SW480 (cell line): ENCODE measurements around the gene P2RY6.
"Not testable (repeated sequence)": the region's sequence is repeated elsewhere in the genome, so short reads cannot be mapped to it uniquely, and the experiment has no call there.

ENCODE experiments used
- DNase-seq: peaks from one replicate; pipeline ENCODE4 v3.0.0-alpha.2; 2016; ENCODE audit warnings: low spot score

P2RY6 gene, protein sequence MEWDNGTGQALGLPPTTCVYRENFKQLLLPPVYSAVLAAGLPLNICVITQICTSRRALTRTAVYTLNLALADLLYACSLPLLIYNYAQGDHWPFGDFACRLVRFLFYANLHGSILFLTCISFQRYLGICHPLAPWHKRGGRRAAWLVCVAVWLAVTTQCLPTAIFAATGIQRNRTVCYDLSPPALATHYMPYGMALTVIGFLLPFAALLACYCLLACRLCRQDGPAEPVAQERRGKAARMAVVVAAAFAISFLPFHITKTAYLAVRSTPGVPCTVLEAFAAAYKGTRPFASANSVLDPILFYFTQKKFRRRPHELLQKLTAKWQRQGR

DNA sequence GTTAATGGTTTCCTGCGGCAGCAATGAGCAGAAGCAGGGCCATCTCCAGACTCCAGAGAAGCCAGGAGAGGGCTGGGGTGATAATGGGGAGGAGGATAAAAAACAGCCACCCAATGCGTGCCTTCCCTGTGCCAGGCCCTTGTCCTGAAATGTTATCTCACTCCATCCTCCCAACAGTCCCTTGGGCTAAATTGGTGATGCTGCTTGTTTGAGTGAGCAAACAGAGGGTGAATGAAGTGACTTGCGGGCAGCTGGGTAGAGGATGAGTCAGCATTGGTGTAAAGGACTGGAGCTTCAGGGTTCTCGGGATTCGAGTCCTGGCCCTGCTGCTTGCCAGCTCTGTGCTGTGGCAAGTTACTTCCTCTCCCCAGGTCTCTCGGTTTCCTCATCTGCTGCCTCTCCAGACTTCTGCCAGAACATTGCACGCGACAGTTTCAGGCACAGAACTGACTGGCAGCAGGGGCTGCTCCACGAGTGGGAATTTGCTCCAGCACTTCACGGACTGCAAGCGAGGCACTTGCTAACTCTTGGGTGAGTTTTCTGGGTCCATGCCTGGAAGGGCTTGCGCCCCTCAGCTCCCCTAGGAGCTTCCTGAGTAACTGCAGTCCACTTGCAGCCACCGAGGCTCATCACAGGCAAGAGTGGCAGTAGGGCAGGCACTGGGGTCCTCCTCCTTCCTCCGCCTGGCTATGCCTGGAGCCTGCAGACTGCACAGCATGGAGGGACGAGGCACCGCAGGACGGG lies at the start of gene P2RY6:
Gene P2RY6 (plus strand): TSS at position 403 of the 744 bp plus-strand sequence. CDS start 24,181 bp downstream, outside the sequence.
- peak; percentile 44 for DNase-seq

DNA sequence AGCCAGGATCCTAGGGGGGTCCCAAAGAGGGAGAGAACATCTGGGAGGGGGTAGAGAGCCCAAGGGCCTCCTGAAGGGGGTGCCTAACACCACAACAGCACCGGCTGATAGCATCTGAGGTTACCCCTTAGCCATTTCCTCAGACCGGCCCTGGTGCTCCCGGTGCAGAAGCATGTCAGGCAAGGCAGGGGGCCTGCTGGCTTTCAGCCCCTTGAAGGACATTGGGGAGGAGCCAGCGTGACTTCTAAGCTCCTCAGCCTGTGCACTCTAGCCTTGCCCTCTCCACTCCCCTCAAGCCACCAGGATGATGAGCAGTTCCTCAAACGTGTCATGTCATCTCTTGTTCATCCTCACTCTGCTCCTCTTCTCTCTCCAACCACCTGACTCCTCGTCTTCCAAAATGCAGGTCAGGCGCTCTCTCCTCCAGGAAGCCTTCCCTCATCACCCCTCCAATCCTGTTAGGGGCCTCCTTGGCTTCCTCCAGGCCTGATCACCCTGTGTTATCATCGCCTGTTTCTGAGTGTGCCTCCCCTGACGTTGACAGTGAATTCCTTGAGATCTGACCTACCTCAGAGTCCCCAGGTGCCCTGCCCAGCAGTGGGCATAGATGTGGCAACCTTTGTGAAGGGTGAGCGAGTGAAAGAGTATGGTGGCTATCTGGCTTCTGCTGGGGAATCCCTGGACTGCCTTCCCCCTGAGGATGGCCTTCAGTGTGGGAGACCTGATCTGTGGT lies 48.0 kb upstream of the P2RY6 start:
- DNase-seq = no peak

DNA sequence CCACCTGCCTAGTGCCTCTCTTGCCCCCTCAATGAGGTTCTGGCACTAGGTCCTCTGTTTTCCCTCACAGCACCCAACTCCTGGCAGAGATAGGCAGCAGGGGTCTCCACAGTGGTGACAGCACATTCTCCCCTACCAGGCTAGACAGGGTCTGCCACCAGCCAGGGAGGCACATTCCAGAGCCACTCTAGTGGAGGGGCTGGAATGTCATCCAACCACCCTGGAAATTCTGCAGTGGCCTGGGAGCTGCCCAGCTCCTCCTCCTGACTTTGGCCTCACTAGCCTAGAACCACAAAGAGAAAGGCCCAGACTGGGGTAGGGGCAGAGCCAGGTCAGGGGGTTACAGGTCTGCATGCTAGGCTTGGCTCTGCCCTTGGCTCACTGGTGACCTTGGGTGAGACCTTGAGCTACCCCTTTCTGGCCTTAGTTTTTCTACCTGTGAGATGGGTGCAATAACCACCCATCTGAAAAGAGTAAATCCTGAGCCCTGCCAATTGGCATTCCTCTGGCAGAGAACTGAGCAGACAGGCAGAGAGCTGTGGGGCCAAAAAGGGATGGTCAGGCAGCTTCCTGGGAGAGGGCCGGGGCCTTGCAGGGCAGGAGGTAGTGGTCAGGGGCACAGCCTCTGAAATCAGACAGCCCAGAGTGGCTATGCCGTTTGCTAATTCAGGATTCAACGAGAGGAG lies 47.0 kb upstream of the P2RY6 start:
- no peak for DNase-seq

DNA sequence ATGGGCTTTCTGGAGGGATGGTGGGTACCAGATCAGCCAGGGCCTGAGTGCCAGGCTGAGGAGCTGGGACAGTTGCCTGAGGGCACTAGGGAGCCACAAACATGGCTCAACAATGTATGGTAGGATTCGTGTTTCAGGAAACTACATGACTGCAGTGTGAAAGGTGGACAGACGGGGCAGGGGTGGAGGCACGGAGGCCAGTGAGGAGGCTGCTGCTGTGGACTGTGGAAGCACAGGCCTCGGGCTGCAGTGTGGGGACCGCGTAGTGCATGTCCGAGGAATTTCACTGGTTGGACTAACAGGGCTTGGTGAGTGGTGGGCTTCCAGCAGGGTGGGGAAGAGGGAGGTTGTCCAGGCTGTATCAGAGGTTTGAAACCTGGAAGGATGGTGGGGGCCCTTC lies 46.3 kb upstream of the P2RY6 start:
- DNase-seq = no peak

DNA sequence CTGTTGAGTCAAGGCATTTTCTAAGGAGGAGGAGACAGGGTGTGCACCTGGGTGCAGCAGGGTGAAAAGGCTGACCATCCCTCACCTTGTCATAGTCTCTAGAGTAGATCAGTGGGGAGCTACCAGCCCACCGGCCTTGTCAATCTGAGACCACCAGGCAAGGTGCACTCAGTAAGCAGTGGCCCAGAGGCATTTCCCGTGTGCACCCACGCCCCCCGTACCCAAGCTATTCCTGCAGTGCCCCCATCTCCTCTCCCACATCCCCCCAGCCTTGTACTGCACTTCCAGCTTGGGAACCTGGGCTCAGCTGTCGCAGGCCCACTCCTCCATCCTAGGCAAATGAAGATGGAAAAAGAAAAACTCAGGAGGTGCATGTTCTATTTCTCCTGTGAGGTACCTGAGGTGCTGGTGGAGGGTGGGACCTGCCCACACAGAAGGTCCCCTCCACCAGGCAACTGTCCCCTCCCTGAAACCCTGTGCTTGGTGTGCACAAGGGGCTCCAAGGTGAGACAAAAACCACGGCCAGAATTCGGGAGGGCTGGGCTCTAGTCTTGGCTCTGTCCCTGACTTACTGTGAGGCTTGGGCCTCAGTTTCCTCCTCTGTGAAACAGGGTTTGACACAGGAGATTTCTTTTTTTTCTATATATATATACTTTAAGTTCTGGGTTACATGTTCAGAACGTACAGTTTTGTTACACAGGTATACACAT lies 45.7 kb upstream of the P2RY6 start:
- no peak for DNase-seq

DNA sequence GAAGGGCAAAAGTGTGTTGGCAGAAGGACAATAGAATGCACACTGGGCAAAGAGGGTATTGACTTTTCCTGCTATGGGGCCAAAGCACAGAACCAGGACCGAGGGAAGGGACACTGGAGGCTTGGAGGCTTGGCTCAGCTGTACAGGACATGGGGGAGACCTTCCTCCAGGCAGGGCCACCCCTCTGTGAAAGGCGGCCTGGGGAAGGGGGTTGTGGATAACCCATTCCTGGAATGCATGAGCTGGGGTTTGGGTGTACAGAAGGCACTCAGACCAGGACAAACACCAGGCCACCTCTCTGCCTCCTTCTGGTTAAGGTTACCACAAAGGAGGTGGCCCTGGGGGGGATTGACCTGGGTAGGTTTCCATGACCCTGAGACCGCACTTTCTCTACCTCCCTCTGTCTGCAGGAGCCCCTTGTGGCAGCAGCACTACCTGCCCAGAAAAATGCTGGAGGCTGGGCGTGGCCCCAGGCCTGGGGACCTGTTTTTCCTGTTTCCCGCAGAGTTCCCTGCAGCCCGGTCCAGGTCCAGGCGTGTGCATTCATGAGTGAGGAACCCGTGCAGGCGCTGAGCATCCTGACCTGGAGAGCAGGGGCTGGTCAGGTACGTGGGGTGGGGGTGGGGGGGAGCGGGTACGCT lies 44.4 kb upstream of the P2RY6 start:
- DNase-seq = no peak

DNA sequence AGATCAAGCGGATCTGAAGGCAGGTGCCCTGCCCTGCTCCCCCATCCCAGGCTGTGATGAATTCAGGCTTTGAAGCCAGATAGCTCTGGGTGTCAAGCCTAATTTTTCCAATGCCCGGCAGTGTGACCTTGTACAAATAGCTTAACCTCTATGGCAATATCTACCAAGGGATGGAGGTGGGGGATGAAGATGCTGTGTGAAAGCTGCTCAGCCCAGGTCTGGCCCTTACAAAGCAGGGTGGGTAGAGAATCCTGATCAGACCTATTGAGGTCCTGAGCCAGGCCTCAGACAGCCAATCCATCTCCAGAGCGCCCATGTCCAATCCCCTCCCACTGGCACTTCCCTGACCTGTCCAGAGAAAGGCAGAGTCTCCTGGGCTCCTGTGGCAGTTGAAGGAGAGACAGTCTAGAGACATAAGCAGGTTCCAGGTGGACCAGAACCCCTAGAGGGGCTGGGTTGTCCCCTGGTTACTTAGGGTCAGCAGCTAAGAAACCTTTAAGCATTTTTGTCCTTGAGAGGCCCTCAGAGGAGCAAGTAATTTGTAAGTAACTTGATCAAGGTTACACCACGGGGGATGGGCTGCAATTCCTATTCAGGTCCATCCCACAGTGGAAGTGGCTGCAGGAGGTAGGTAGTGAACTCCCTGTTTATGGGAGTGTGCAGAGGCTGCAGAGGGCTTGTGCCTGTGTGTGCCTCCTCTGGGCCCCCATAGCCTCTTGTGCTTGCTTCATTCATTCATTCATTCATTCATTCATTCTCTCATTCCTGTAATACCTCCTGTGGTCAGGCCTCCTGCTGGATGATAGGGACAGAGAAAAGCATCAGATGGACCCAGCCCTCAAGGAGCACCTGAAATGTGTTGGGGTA lies 43.6 kb upstream of the P2RY6 start:
- no peak for DNase-seq

DNA sequence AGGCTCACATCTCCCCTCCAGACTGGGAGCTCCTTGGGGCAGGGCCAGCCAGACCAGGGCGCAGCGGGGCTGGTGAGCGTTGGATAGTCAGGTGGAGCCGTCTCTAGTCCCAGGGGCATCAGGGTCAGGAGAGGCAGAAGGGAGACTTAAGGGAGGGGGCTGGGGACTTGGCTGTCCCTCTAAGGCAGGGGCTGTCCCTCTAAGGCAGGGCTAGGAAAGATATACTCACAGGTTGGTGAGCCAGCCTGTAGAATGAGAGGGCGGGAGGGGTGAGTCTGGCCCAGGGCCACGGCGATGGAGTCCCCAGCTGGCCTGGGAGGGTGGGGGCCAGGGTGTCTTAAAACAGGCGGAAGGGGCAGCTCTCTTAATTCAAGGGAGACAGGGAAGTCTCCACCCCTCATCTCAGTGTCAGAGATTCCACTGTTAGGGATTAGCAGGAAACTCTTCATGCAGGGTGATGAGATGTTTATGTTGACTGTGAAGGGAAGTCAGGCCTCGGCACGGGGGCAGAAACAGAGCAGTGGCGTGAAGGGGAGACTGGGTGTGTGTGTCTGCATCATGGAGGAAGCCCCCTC lies 42.7 kb upstream of the P2RY6 start:
- DNase-seq = no peak

DNA sequence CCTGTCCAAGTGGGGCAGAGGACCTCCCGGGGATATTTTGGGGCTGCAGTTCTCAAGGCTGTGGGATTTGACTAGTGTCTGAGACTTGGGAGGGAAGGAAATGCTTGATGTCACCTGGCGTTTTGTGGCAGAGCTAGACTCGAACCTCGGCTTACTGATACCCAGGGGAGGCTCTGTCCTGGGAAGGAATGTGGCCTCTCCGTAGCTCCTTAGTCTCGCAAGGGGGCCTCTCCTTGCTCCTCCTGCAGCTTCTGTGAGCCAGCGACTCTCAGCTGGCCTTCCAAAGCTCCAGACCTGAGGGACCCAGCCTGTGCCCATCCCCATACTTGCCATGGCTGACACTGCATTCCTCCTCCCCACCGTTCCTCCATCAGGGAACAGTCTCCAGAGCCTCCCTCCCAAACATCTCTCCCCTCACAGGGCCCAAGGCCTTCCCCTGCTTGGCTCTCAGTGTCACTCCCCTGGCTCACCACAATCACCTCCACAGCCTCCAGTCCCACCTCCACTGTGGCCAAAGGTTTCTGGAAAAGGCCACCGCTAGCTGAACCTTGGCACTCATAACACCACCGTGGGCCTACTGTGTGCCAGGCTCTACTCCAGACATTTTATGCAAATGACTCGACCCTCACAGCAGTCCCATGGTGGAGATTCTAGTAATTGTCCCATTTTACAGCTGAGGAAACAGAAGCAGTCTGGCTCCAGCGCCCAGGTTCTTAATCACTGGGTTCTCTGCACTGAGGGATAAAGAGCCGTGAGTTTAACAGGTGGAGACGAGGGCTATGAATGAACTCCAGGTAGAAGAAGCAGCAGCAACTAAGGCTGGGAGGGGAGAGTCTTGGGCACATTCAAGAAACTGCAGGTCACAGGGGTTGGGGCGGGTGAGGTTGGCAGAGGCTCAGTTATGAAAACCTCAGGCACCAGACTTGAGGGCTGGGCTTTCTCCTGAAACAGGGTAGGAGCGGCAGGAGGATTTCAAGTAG lies 42.0 kb upstream of the P2RY6 start:
- no peak for DNase-seq

DNA sequence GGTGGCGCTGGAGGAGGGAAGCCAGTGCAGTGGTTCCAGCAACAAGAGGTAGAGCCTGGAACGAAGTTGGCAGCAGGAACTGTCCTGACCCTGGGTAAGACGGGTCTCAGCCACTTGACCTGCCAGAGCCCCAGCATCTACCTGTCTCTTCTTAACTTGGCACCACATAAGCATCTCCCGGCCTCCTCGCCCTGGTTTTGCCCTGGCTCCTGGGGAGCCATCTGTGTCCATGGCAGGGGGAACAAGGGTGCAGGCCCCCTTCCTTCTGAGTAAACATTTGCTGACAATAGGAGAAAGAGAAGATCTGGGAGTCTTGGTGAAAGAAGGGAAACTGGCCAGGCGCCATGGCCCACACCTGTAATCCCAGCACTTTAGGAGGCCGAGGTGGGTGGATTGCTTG lies 41.2 kb upstream of the P2RY6 start:
- no peak for DNase-seq

DNA sequence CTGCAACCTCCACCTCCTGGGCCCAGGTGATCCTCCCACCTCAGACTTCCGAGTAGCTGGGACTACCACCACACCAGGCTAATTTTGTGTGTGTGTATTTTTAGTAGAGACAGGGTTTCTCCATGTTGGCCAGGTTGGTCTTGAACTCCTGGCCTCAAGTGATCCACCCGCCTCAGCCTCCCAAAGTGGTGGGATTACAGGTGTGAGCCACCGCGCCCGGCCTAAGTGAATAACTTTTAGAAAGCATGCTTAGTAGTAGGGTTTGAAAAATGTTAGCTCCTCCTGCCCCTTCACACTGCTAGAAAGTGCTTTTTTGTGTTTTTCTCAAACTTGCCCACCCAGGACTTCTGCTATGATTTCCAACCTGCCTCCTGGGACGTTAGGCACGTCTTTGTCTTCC lies 39.7 kb upstream of the P2RY6 start:
- not testable (repeated sequence) for DNase-seq

DNA sequence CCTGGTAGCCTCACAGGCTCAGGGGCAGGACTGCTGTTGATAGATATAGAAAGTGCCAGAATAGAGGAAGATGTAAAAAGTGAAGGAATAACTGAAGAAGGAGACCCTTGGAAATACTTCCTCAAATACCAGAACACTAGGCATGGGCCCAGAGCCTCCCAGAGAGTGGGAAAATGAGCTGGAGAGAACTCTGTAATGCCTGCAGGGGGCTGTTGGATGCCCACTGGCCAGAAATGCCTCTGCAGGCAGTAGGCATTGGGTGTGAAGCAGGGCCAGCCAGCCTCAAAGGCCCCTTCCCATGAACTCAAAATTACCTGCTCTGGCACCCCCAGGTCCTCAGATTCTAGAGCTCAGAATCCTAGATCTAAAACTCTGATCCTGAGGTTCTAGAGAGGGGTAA lies 38.9 kb upstream of the P2RY6 start:
- no peak for DNase-seq

DNA sequence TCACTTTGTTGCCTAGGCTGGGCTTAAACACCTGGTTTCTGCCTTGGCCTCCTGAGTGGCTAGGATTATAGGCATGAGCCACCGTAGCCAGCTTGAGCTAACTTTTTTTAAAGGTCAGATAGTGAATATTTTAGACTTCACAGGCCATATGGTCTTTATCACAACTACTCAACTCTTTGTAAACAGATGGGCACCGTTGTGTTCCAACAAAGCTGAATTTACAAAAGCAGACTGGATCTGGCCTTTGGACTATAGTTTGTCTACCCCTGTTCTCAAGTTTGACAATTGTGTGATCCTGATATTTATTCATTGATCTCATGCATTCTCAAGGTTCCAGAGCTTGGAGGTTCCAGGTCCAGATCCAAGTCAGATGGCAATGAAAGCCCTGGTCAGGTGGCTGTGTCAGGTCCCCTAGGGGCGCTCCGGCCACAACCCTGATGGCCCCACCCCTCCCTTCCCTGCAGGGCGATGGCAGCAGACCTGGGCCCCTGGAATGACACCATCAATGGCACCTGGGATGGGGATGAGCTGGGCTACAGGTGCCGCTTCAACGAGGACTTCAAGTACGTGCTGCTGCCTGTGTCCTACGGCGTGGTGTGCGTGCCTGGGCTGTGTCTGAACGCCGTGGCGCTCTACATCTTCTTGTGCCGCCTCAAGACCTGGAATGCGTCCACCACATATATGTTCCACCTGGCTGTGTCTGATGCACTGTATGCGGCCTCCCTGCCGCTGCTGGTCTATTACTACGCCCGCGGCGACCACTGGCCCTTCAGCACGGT lies 38.3 kb upstream of the P2RY6 start:
- DNase-seq = no peak

DNA sequence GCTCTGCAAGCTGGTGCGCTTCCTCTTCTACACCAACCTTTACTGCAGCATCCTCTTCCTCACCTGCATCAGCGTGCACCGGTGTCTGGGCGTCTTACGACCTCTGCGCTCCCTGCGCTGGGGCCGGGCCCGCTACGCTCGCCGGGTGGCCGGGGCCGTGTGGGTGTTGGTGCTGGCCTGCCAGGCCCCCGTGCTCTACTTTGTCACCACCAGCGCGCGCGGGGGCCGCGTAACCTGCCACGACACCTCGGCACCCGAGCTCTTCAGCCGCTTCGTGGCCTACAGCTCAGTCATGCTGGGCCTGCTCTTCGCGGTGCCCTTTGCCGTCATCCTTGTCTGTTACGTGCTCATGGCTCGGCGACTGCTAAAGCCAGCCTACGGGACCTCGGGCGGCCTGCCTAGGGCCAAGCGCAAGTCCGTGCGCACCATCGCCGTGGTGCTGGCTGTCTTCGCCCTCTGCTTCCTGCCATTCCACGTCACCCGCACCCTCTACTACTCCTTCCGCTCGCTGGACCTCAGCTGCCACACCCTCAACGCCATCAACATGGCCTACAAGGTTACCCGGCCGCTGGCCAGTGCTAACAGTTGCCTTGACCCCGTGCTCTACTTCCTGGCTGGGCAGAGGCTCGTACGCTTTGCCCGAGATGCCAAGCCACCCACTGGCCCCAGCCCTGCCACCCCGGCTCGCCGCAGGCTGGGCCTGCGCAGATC lies 37.5 kb upstream of the P2RY6 start:
- no peak for DNase-seq

DNA sequence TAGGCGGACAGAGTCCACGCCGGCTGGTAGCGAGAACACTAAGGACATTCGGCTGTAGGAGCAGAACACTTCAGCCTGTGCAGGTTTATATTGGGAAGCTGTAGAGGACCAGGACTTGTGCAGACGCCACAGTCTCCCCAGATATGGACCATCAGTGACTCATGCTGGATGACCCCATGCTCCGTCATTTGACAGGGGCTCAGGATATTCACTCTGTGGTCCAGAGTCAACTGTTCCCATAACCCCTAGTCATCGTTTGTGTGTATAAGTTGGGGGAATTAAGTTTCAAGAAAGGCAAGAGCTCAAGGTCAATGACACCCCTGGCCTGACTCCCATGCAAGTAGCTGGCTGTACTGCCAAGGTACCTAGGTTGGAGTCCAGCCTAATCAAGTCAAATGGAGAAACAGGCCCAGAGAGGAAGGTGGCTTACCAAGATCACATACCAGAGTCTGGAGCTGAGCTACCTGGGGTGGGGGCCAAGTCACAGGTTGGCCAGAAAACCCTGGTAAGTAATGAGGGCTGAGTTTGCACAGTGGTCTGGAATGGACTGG lies 36.8 kb upstream of the P2RY6 start:
- no peak for DNase-seq

DNA sequence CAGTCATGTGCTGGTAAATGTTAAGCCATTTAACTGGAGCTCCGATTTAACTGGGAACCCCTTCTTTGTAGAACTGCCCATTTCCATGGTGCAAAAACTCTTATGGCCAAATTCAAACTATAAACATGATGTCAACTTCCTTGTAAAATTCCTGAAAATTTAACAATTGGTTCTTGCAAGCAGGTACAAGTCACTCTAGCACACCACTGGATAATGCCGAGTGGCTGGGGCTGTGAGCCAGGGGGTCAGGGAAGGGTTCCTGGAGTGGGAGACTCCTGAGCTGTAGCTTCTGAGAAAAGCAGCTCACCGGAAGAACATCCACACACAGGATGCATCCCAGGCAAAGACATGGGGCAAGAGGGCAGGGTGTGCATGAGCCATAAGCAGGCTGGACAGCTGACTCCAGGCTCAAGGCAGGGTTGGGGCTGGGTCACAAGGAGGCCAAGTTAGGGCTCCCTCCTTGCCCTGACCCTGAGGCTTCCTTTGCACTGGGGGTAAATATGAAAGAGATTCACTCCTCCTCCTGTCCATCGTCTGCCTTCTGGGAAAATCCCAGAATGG lies 35.9 kb upstream of the P2RY6 start:
- no peak for DNase-seq

DNA sequence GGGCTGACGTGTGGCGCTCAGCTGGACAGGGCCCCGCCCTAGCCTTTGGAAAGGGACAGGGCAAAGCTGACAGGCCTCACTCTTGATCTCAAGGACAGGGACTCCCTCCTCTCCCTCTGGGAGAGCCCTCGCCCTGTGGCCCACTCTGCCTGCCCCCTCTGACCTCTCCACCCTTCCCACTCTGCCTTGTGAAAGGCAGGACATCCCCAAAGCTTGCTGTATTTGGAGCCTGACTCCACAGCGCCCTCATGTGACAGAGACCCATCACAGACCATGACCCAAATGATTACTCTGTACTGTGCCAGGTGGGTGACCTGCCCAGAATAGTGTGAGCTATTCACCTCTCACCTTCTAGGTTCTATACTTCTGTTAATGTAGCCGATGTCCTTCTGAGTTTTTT lies 35.3 kb upstream of the P2RY6 start:
- DNase-seq = no peak
